Fibroblast of mammary gland (primary cell): Measurements from ENCODE around the gene KRT83.
"Not testable (repeated sequence)": the region's sequence is repeated elsewhere in the genome, so short reads cannot be mapped to it uniquely, and the experiment has no call there.

ENCODE experiments used
- DNase-seq: peaks from one replicate; pipeline ENCODE4 v3.0.0-alpha.2; 2010; ENCODE audit warnings: low read depth
- H3K4me3 ChIP-seq: 2 replicates; pipeline ENCODE4 v1.5.1; 2011; ENCODE audit warnings: low read depth, mild to moderate bottlenecking, low read length, moderate library complexity; ENCODE audit not compliant: control insufficient read depth
- CTCF ChIP-seq: conservative IDR thresholded peaks from 2 replicates; pipeline ENCODE4 v1.5.1; 2011; ENCODE audit warnings: low read depth, low read length, inconsistent platforms; ENCODE audit not compliant: control insufficient read depth, insufficient read depth

KRT83 gene

GRCh38 chr12:52347551-52348510, 26.6 kb upstream of the KRT83 start:
- H3K4me3 ChIP-seq: no peak overlapping the region
- no peak for DNase-seq
- no peak for TF ChIP-seq CTCF

- DNase-seq: no peak
- no peak overlapping the region for H3K4me3 ChIP-seq
- no peak for TF ChIP-seq CTCF
These were observed 25.8 kb upstream of the KRT83 start for GRCh38 chr12:52347016-52347415.

- no peak overlapping the region for H3K4me3 ChIP-seq
- no peak for TF ChIP-seq CTCF
- DNase-seq: no peak
These were observed 25.4 kb upstream of the KRT83 start for GRCh38 chr12:52346593-52346992.

GRCh38 chr12:52345041-52345440, 23.8 kb upstream of the KRT83 start:
- DNase-seq: not testable (repeated sequence)

GRCh38 chr12:52344111-52344510, 22.9 kb upstream of the KRT83 start:
- DNase-seq: no peak
- no peak overlapping the region for H3K4me3 ChIP-seq
- no peak for TF ChIP-seq CTCF

More at GRCh38 chr12:52345041-52345440, 23.8 kb upstream of the KRT83 start:
- not testable (repeated sequence) for H3K4me3 ChIP-seq

GRCh38 chr12:52343550-52343949, 22.4 kb upstream of the KRT83 start:
- DNase-seq: no peak
- no peak for TF ChIP-seq CTCF
- no peak overlapping the region for H3K4me3 ChIP-seq

- DNase-seq: no peak
- TF ChIP-seq CTCF: no peak
- no peak overlapping the region for H3K4me3 ChIP-seq
These were observed 21.7 kb upstream of the KRT83 start for GRCh38 chr12:52342781-52343490.
